ENCODE results near the gene ZSCAN23.
A peak's percentile ranks its signal among the peaks of the same experiment; 100 is the strongest.
"Not testable (repeated sequence)": the region's sequence is repeated elsewhere in the genome, so short reads cannot be mapped to it uniquely, and the experiment has no call there.

The ZSCAN23 gene

GRCh38 chr6:28443112-28443773, at the start of gene ZSCAN23:
Gene ZSCAN23, minus strand, starts transcription at chr6:28443491. Its CDS starts 7,225 bp downstream, at chr6:28436266.
- peak; percentile 83 for DNase-seq (ENCODE audit: low read depth, low spot score)

- DNase-seq (ENCODE audit: low read depth, low spot score): no peak
These were observed 48.7 kb upstream of the ZSCAN23 start for GRCh38 chr6:28491984-28492317.

DNA sequence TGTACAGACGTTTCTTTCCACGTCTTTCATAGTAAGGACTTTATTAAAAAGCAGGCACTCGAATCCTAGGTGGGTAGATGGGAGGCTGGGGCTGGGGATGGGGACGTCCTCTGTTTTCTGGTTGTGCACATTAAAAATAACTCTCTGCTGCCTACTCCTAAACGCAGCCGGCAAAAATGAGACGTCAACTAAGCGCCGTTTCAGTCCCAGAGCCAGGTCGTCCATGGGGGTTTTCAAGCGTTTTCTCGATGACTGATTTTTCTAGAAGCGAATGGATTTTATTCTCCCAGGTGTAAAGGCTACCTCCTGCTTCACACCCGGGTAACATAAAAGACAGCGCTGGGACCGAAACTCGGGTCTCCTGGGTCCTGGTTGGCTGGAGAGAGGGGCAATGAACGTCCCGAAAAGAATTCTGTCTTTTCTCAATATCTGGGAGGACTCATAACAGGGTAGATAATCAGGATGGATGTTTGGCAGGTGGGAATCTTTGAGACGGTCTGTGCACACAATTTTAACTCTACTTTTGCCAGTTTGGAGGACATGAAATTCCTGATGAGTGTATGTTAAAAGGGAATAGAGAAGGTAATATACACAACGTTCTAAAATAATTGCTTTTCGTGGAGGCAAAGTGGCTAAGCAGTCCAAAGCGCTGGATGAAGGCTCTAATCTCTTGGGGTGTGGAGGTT, 47.1 kb upstream of the ZSCAN23 start:
- DNase-seq (ENCODE audit: low read depth, low spot score): no peak

DNA sequence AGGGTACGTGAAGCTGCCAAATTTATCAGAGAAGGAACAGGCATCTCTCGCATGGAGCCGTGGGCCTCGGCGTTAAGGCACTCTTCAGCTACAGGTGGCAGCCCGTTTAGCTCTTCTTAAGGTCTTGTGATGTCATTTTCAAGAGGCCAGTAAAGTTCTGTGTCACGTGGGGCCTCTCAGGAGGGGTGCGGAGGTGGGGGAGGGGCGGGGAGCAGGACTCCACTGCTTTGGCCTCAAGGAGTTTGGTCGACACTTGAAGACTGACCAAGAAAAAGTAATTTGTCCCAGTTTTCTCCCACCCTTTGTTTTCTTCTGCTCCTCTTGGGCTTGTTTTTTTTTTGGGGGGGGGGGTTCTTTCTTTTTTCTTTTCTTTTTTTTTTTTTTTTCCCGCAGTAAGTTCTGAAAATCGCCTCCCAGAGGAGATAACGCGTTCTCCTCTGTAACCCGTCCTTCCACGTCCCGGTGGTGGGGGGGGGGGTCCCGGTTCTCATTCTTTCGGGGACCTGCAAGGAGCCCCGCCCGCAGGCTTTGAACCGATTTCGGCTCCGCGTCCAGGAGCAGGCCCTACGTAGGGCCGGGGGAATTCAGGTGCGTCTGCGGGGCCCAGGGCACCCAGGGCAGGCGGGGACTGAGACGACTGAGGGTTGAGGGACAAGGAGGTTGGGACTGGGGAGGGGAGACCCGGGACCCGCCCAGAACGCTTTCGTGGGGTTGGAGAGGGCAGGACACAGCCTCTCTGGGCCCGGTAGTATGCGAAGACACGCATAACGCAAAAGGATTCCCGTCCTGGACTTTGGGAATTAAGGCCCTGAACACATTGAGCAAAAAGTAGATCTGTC, 46.3 kb upstream of the ZSCAN23 start:
- DNase-seq (ENCODE audit: low read depth, low spot score): peak; percentile 78

DNA sequence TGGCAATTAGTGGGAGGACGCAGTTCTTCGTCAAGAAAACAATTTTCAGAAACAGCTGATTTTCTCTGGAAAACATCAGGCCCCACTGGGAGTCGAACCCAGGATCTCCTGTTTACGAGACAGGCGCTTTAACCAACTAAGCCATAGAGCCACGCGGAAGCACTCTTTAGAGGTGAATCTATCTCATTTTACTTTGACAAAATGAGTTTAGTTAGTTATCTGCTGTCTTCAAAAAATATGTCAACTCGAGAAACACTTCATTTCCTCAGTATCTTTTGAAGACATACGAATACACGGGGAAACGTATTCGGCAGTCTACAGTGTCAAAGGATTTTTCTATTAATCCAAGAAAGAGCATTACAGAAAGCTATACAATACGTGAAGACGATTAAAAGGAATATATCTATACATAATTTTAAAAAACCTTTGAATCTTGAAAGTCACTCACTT, 45.6 kb upstream of the ZSCAN23 start:
- DNase-seq (ENCODE audit: low read depth, low spot score): no peak

GRCh38 chr6:28486988-28487742, 43.9 kb upstream of the ZSCAN23 start:
- no peak for DNase-seq (ENCODE audit: low read depth, low spot score)

- DNase-seq (ENCODE audit: low read depth, low spot score): no peak
These were observed 43.2 kb upstream of the ZSCAN23 start for GRCh38 chr6:28486533-28486932.

DNA sequence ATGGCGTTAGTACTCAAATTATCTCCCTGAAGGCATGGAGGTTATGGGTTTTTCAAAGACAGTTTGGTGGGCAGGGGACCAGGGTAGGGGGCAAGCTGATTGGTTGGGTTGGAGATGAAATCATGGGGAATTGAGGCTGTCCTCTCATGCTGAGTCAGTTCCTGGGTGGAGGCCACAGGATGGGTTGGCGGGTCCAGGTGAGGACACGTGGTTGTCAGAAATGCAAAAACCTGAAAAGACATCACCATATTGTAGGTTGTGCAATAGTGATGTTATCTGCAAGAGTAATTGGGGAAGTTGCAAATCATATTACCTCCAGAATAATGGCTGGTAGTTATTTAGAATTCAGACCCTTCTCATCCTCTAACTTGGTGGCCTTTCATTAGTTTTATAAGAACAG, 42.2 kb upstream of the ZSCAN23 start:
- no peak for DNase-seq (ENCODE audit: low read depth, low spot score)

DNA sequence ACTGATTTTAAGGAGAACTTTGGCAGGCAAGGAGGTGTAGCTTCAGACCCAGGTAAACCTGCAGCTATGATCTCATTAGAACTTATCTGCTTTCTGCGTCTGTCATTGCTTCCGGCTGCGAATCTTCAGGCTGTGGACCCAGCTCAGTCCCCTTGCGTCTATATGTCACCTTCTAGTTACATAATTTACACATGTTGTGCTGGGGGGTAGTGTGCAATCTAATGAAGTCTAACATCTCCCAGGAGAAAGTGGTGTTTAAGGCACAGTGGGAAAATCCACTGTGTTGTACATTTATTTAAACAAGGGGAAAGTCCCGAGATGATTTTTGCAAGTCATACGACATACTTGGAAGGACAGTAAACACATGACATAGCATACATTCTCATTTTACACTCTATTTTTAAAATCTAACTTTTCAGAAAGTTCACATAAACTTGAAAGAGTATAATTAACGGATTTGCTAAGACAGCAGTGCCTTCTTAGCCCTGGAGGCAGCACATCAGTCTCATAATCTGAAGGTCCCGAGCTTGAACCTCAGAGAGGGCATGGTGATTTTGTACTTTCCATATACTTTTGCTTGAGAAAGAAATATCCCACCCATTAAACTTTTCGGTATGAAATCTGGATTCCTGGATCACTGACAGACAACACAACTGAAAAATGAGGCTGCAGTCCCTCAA, 37.1 kb upstream of the ZSCAN23 start:
- no peak for DNase-seq (ENCODE audit: low read depth, low spot score)

- DNase-seq (ENCODE audit: low read depth, low spot score): no peak
These were observed 35.2 kb upstream of the ZSCAN23 start for GRCh38 chr6:28478518-28478917.

DNA sequence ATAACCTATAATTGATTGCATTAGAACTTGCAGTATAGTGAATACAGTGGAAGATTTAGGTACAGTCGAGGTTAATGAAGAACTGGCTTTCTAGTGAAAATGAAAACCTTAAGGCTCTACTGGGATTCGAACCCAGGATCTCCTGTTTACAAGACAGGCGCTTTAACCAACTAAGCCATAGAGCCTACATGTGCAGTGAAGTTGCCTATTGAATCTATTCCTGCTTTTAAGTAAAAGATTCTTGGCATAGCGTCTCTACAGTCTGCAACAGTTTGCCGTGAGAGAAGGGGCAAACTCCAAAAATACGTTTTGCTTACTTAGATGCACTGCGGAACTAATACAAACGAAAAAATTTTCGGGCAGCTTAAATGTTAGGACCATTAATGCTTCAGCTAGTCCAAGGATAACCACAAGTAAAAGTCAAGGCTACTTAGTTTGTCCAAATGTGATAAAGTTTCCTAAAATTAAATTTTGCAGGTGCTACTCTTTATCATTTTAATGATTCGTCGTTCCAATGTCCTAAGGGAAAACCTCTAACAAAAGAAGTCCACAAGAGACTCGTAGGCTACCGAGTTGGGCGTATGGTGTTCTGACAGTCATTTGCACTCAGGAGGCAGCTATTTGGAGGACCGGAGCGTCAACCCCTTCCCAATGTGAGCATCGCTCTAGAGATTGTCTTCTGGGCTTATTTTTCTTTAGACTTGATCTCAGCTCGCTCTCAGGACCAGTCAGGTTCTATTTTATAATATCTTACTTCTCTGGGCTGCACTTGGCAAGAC, 31.3 kb upstream of the ZSCAN23 start:
- peak; percentile 78 for DNase-seq (ENCODE audit: low read depth, low spot score)

DNA sequence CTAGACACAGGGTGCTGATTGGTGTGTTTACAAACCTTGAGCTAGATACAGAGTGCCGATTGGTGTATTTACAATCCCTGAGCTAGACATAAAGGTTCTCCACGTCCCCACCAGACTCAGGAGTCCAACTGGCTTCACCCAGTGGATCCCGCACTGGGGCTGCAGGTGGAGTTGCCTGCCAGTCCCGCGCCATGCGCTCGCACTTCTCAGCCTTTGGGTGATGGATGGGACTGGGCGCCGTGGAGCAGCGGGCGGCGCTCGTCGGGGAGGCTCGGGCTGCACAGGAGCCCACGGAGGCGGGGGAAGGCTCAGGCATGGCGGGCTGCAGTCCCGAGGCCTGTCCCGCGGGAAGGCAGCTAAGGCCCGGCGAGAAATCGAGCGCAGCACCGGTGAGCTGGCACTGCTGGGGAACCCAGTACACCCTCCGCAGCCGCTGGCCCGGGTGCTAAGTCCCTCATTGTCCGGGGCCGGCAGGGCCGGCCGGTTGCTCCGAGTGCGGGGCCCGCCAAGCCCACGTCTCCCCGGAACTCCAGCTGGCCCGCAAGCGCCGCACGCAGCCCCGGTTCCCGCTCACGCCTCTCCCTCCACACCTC, 26.0 kb upstream of the ZSCAN23 start:
- DNase-seq (ENCODE audit: low read depth, low spot score): not testable (repeated sequence)

GRCh38 chr6:28468056-28468455, 24.8 kb upstream of the ZSCAN23 start:
- no peak for DNase-seq (ENCODE audit: low read depth, low spot score)

DNA sequence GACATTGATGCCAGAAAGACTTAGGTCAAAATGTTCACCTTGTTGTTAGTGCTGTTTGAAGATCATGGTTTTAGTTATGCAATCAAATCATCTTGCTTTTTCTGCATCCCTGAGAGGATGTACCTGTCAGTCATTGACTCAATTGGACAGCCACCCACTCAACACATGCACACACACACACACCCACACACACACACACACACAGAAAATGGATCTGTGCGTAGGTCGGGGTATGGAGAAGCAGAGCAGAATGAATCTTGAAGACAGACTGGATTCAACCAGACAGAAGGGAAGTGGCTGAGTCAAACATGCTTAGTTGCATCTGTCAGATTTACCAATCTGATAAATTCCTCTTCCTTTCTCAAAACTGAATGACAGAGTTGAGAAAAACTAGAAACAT, 19.1 kb upstream of the ZSCAN23 start:
- DNase-seq (ENCODE audit: low read depth, low spot score): no peak

DNA sequence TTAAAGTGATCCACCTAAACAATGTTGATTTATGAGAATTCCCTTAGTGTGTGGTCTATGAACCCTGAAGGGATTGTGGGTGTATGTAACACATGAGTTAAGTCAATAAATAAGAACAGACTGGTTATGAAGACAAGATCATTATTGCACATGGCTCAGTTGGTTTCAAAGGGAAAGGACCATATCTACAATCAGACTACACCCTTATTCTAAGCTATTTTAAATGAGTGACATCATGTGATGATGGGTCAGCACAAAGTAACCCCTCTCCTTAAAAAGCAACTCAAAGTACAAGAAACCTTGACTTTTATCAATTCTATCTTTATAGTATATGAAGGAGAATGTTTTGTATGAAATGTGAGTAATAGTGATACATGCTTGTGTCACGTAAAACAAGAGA, 15.3 kb upstream of the ZSCAN23 start:
- DNase-seq (ENCODE audit: low read depth, low spot score): no peak

DNA sequence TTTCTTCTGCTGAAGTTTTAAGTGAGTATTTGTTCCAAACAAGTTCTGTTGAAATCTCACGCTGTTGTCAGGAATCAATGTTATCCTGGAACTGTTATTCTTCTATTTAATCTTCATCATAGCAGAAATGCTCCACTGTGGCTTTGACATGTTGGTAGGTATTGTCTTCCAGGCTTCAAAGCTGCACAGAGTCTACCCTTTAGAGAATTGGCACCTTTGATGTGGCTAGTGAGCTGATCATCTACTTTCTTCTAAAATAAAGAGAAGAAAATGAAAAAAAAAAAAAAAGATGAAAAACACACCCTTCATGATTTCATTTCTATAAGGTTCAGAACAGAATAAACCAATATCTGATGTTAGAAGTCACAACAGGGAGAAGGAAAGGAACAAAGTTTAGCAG, 5.8 kb upstream of the ZSCAN23 start:
- no peak for DNase-seq (ENCODE audit: low read depth, low spot score)

DNA sequence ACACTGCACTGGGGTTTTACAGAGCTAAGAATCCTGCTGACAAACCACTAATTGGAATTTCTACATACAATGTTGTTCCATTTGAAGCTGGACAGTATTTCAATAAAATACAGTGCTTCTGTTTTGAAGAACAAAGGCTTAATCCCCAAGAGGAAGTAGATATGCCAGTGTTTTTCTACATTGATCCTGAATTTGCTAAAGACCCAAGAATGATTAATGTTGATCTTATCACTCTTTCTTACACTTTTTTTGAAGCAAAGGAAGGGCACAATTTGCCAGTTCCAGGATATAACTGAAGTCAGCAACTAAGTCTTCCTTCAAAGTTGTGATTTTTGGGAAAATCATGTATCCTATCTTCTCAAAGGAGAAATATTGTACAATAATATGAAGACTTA, 4.2 kb upstream of the ZSCAN23 start:
- DNase-seq (ENCODE audit: low read depth, low spot score): not testable (repeated sequence)

DNA sequence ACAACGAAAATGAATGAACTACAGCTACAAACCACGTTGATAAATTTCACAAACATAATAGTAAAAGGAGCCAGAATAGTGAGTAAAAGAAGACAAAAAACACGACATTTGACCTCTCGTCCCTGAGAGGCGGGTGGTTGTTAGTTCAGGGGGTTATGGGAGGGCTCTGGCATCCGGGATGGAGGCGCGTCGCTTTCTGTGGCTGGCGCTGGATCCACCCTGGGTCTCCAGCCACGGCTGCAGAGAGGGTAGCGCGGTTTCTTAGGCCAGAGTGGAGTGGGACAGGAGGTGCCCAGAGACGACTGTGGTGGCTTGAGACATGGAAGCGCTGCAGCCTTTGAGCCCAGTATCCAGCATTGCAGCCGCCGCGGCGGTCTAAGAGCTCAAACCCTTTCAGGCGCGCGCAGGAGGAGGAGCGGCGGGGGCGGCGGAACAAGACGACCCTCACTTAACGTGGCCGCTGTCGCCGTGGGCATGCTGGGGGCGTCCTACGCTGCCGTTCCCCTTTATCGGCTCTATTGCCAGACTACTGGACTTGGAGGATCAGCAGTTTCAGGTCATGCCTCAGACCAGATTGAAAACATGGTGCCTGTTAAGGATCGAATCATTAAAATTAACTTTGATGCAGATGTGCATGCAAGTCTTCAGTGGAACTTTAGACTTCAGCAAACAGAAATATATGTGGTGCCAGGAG, 3.7 kb upstream of the ZSCAN23 start:
- DNase-seq (ENCODE audit: low read depth, low spot score): no peak

DNA sequence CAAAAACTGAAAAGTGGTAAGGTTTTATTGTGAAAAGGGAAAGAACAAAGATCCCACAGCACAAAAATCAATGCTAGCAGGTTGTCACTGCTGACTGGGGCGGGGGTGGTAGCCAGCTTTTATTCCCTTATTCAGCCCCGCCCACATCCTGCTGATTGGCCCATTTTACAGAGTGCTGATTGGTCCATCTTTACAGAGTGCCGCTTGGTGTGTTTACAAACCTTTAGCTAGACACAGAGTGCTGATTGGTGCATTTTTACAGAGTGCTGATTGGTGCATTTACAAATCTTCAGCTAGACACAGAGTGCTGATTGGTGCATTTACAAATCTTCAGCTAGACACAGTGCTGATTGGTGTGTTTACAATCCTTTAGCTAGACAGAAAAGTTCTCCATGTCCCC, 1.5 kb upstream of the ZSCAN23 start:
- not testable (repeated sequence) for DNase-seq (ENCODE audit: low read depth, low spot score)
